Chondrocyte (in vitro differentiated cells): ENCODE measurements around the gene CCDC7. TPM values are rescaled to one million over a fixed set of nuclear protein-coding genes. Genes with fewer than 3 reads are reported as not detected.

ENCODE experiments used
- DNase-seq: peaks from one replicate; pipeline ENCODE4 v3.0.0; 2021; ENCODE audit warnings: mixed read lengths, low spot score
- H3K27ac Mint-ChIP-seq: one replicate; pipeline ENCODE4 v1.8.0; 2021; ENCODE audit warnings: mild to moderate bottlenecking, moderate library complexity, mixed read lengths; ENCODE audit not compliant: unreplicated experiment
- H3K27me3 Mint-ChIP-seq: 2 replicates; pipeline ENCODE4 v1.8.0; 2021; ENCODE audit warnings: low read depth, mixed read lengths
- H3K36me3 Mint-ChIP-seq: 2 replicates; pipeline ENCODE4 v1.8.0; 2021; ENCODE audit warnings: low read depth, mixed read lengths
- H3K4me1 Mint-ChIP-seq: 2 replicates; pipeline ENCODE4 v1.8.0; 2021; ENCODE audit warnings: low read depth, mild to moderate bottlenecking, mixed read lengths
- H3K4me3 Mint-ChIP-seq: one replicate; pipeline ENCODE4 v1.8.0; 2021; ENCODE audit warnings: mild to moderate bottlenecking, moderate library complexity, mixed read lengths; ENCODE audit not compliant: unreplicated experiment
- H3K9me3 Mint-ChIP-seq: 2 replicates; pipeline ENCODE4 v1.8.0; 2021; ENCODE audit warnings: low read depth, mixed read lengths
- CTCF ChIP-seq: fragments of 200-600 bp; sonication (generic); IDR thresholded peaks from 2 replicates; pipeline ENCODE4 v1.5.0; 2021; ENCODE audit warnings: antibody characterized with exemption, mild to moderate bottlenecking, moderate library complexity
- total RNA-seq: library from RNA; stranded (reverse); gene quantifications from 3 replicates; pipeline ENCODE4 v1.2.1, GENCODE V29; 2021

CCDC7 gene
- total RNA-seq, 1 donor from 2014 or later = 7.0 TPM

GRCh38 chr10:32882076-32882475 is 436.1 kb downstream of the CCDC7 start:
- H3K4me1 Mint-ChIP-seq = no peaks in the 10 kb centered on the region
- no peak overlapping the region for H3K27ac Mint-ChIP-seq
- no peak overlapping the region for H3K4me3 Mint-ChIP-seq
- no peaks in the 10 kb centered on the region for H3K27me3 Mint-ChIP-seq
- no peak for TF ChIP-seq CTCF
- no peaks in the 10 kb centered on the region for H3K9me3 Mint-ChIP-seq
- H3K36me3 Mint-ChIP-seq = no peaks in the 10 kb centered on the region
- DNase-seq = no peak

- DNase-seq = no peak
- H3K36me3 Mint-ChIP-seq = no peaks in the 10 kb centered on the region
- no peak for TF ChIP-seq CTCF
- no peaks in the 10 kb centered on the region for H3K27me3 Mint-ChIP-seq
- no peaks in the 10 kb centered on the region for H3K9me3 Mint-ChIP-seq
- H3K27ac Mint-ChIP-seq = no peak overlapping the region
- peaks cover 8% of the 10 kb centered on the region for H3K4me1 Mint-ChIP-seq
- no peak overlapping the region for H3K4me3 Mint-ChIP-seq
Observed at GRCh38 chr10:32887481-32887880, 441.5 kb downstream of the CCDC7 start.

- Mint-ChIP-seq H3K36me3 (no peaks in the 10 kb centered on the region), H3K27ac (no peak overlapping the region)
Observed at GRCh38 chr10:32888161-32888927, 442.4 kb downstream of the CCDC7 start.

GRCh38 chr10:32889631-32890212 is 443.8 kb downstream of the CCDC7 start:
- Mint-ChIP-seq H3K9me3 (no peaks in the 10 kb centered on the region), H3K4me3 (no peak overlapping the region), H3K27ac (no peak overlapping the region), H3K4me1 (peaks cover 8% of the 10 kb centered on the region), H3K27me3 (no peaks in the 10 kb centered on the region), H3K36me3 (peaks cover 3% of the 10 kb centered on the region)
- DNase-seq = no peak
- TF ChIP-seq CTCF = no peak

More at GRCh38 chr10:32888161-32888927, 442.4 kb downstream of the CCDC7 start:
- Mint-ChIP-seq H3K27me3 (no peaks in the 10 kb centered on the region), H3K9me3 (no peaks in the 10 kb centered on the region), H3K4me1 (peaks cover 8% of the 10 kb centered on the region), H3K4me3 (no peak overlapping the region)
- no peak for DNase-seq
- no peak for TF ChIP-seq CTCF

GRCh38 chr10:32890444-32890843 is 444.5 kb downstream of the CCDC7 start:
- H3K9me3 Mint-ChIP-seq = no peaks in the 10 kb centered on the region
- H3K27ac Mint-ChIP-seq = no peak overlapping the region
- DNase-seq = no peak
- H3K36me3 Mint-ChIP-seq = peaks cover 10% of the 10 kb centered on the region
- no peak for TF ChIP-seq CTCF
- H3K4me3 Mint-ChIP-seq = no peak overlapping the region
- no peaks in the 10 kb centered on the region for H3K27me3 Mint-ChIP-seq
- H3K4me1 Mint-ChIP-seq = peaks cover 8% of the 10 kb centered on the region
